Smooth muscle cell (in vitro differentiated cells): Measurements from ENCODE around the gene CRYBB3. TPM values are rescaled to one million over a fixed set of nuclear protein-coding genes. Genes with fewer than 3 reads are reported as not detected.
A peak's percentile ranks its signal among the peaks of the same experiment; 100 is the strongest.
"Not testable (repeated sequence)": the region's sequence is repeated elsewhere in the genome, so short reads cannot be mapped to it uniquely, and the experiment has no call there.

ENCODE experiments used
- DNase-seq: peaks from one replicate; lab custom pipeline; 2025; ENCODE audit not compliant: unreplicated experiment; lab: John Stamatoyannopoulos, UW
- H2AFZ ChIP-seq: fragments of 200-600 bp; sonication (generic); 2 replicates; pipeline ENCODE4 v1.6.0; 2016; ENCODE audit warnings: antibody characterized with exemption, low read depth, mild to moderate bottlenecking
- H3F3A ChIP-seq: fragments of 200-600 bp; sonication (generic); 2 replicates; pipeline ENCODE4 v1.6.0; 2017; ENCODE audit warnings: antibody characterized with exemption, low read depth
- H3K27ac ChIP-seq: fragments of 200-600 bp; sonication (generic); 2 replicates; pipeline ENCODE4 v1.5.1; 2016; ENCODE audit warnings: low read depth, mild to moderate bottlenecking
- H3K27me3 ChIP-seq: fragments of 200-600 bp; sonication (generic); 2 replicates; pipeline ENCODE4 v1.6.1; 2016; ENCODE audit warnings: low read depth, mild to moderate bottlenecking
- H3K36me3 ChIP-seq: fragments of 200-600 bp; sonication (generic); 2 replicates; pipeline ENCODE4 v1.5.1; 2016; ENCODE audit warnings: low read depth
- H3K4me1 ChIP-seq: fragments of 200-600 bp; sonication (generic); 2 replicates; pipeline ENCODE4 v1.5.1; 2016; ENCODE audit warnings: low read depth
- H3K4me2 ChIP-seq: fragments of 200-600 bp; sonication (generic); 2 replicates; pipeline ENCODE4 v1.6.0; 2016; ENCODE audit warnings: mild to moderate bottlenecking
- H3K4me3 ChIP-seq: fragments of 200-600 bp; sonication (generic); 2 replicates; pipeline ENCODE4 v1.5.1; 2016; ENCODE audit warnings: mild to moderate bottlenecking
- H3K79me2 ChIP-seq: fragments of 200-600 bp; sonication (generic); 2 replicates; pipeline ENCODE4 v1.6.0; 2016; ENCODE audit warnings: low read depth, mild to moderate bottlenecking
- H3K9ac ChIP-seq: fragments of 200-600 bp; sonication (generic); 2 replicates; pipeline ENCODE4 v1.6.0; 2016; ENCODE audit warnings: low read depth
- H3K9me3 ChIP-seq: fragments of 200-600 bp; sonication (generic); replicated peaks from 2 replicates; pipeline ENCODE4 v1.5.1; 2016; ENCODE audit warnings: low read depth
- H4K20me1 ChIP-seq: fragments of 200-600 bp; sonication (generic); 2 replicates; pipeline ENCODE4 v1.6.0; 2016; ENCODE audit warnings: low read depth
- CTCF ChIP-seq: fragments of 200-600 bp; sonication (generic); IDR thresholded peaks from 2 replicates; pipeline ENCODE4 v1.5.1; 2017; ENCODE audit warnings: borderline replicate concordance, mild to moderate bottlenecking, antibody characterized with exemption; ENCODE audit not compliant: insufficient read depth, poor library complexity, severe bottlenecking
- WGBS: methylation state at CpG from one replicate; pipeline ENCODE4 v1.1.7; 2016; ENCODE audit warnings: low lambda C conversion rate; 5-methylcytosine and 5-hydroxymethylcytosine counted together
- polyA plus RNA-seq: library from polyadenylated mRNA; unstranded; fragments of >200 nt; fragmentation: Nextera tagmentation; extraction: Ambion mirVana; gene quantifications from 2 replicates; pipeline ENCODE4 v1.2.1, GENCODE V29; 2016
- total RNA-seq: library from RNA; depleted of rRNA; stranded (reverse); fragments of >200 nt; gene quantifications from 2 replicates; pipeline ENCODE4 v1.2.3, GENCODE V29; 2014

The CRYBB3 gene
- total and polyA plus RNA-seq, 2 experiments from 2014 or later = not detected

- Histone ChIP-seq H2AFZ (peak overlapping the region; percentile 65), H3F3A (no peaks in the 10 kb centered on the region), H3K36me3 (no peaks in the 10 kb centered on the region), H3K4me3 (peak overlapping the region; percentile 33), H3K4me2 (peak overlapping the region; percentile 80), H3K9me3 (no peaks in the 10 kb centered on the region), H4K20me1 (no peaks in the 10 kb centered on the region), H3K27ac (no peak overlapping the region), H3K9ac (no peak overlapping the region), H3K27me3 (peaks cover 4% of the 10 kb centered on the region), H3K4me1 (no peaks in the 10 kb centered on the region), H3K79me2 (no peaks in the 10 kb centered on the region)
- 17% methylated on average over 30 of the region's 30 CpGs for WGBS
- peak; percentile 63 for TF ChIP-seq CTCF
- DNase-seq = peak; percentile 35
These were observed 36.1 kb downstream of the CRYBB3 start for GRCh38 chr22:25235547-25236290.

GRCh38 chr22:25236417-25236816 lies 36.8 kb downstream of the CRYBB3 start:
- no peaks in the 10 kb centered on the region for H3F3A ChIP-seq
- H3K9me3 ChIP-seq = no peaks in the 10 kb centered on the region
- H3K36me3 ChIP-seq = no peaks in the 10 kb centered on the region
- H3K27ac ChIP-seq = no peak overlapping the region
- no peaks in the 10 kb centered on the region for H3K79me2 ChIP-seq
- TF ChIP-seq CTCF = no peak
- peak overlapping the region; percentile 33 for H3K4me3 ChIP-seq
- H3K9ac ChIP-seq = no peak overlapping the region
- H4K20me1 ChIP-seq = no peaks in the 10 kb centered on the region
- no peak for DNase-seq
- WGBS = 87% methylated on average over 6 of the region's 6 CpGs
- H3K4me2 ChIP-seq = peak overlapping the region; percentile 80
- H2AFZ ChIP-seq = peak overlapping the region; percentile 65
- peaks cover 4% of the 10 kb centered on the region for H3K27me3 ChIP-seq
- H3K4me1 ChIP-seq = no peaks in the 10 kb centered on the region

GRCh38 chr22:25237503-25237902 lies 37.8 kb downstream of the CRYBB3 start:
- no peak overlapping the region for H3K4me2 ChIP-seq
- no peak overlapping the region for H3K4me3 ChIP-seq
- H3K36me3 ChIP-seq = no peaks in the 10 kb centered on the region
- no peaks in the 10 kb centered on the region for H3K9me3 ChIP-seq
- no peaks in the 10 kb centered on the region for H3K4me1 ChIP-seq
- no peak overlapping the region for H3K27ac ChIP-seq
- no peaks in the 10 kb centered on the region for H4K20me1 ChIP-seq
- TF ChIP-seq CTCF = no peak
- H3K9ac ChIP-seq = no peak overlapping the region
- DNase-seq = no peak
- WGBS = 83% methylated on average over 4 of the region's 4 CpGs
- H3K27me3 ChIP-seq = peaks cover 4% of the 10 kb centered on the region
- no peaks in the 10 kb centered on the region for H3K79me2 ChIP-seq
- H2AFZ ChIP-seq = no peak overlapping the region
- H3F3A ChIP-seq = no peaks in the 10 kb centered on the region

- H3F3A ChIP-seq, H3K79me2 ChIP-seq, H3K4me3 ChIP-seq, DNase-seq, H3K9me3 ChIP-seq, H3K4me2 ChIP-seq, H3K9ac ChIP-seq, H4K20me1 ChIP-seq, H3K27me3 ChIP-seq, H3K27ac ChIP-seq, H3K36me3 ChIP-seq, H3K4me1 ChIP-seq, H2AFZ ChIP-seq: not testable (repeated sequence)
- WGBS = 76% methylated on average over 7 of the region's 9 CpGs
These were observed 38.4 kb downstream of the CRYBB3 start for GRCh38 chr22:25238058-25238457.

- not testable (repeated sequence) for H3K9ac ChIP-seq, H3F3A ChIP-seq, H3K4me3 ChIP-seq, H3K27ac ChIP-seq, H4K20me1 ChIP-seq, H3K4me2 ChIP-seq, H3K36me3 ChIP-seq, H3K4me1 ChIP-seq, H3K27me3 ChIP-seq, DNase-seq, H3K79me2 ChIP-seq, H2AFZ ChIP-seq, H3K9me3 ChIP-seq
- WGBS = 88% methylated on average over 1 of the region's 1 CpG
These were observed 55.5 kb downstream of the CRYBB3 start for GRCh38 chr22:25255169-25255568.
